Skin epidermis (tissue), 12 donors: ENCODE results near the gene ADCYAP1.
A peak's percentile ranks its signal among the peaks of the same experiment; 100 is the strongest.
"Not testable (repeated sequence)": the region's sequence is repeated elsewhere in the genome, so short reads cannot be mapped to it uniquely, and the experiment has no call there.

Experiments used
- H3K27ac ChIP-seq, 21 experiments: fragments of 200-600 bp; sonication (generic) in 11 of 21; one replicate each; pipeline ENCODE4 v1.5.0; 2020; ENCODE audit warnings: mild to moderate bottlenecking in 3 of 21, inconsistent platforms in 2 of 21, moderate library complexity in 2 of 21
- H3K4me3 ChIP-seq, 7 experiments: fragments of 200-600 bp; sonication (generic) in 2 of 7; one replicate each; pipeline ENCODE4 v1.5.0; 2020; ENCODE audit warnings: inconsistent platforms in 2 of 7, mild to moderate bottlenecking in 2 of 7, moderate library complexity in 1 of 7

ADCYAP1 gene

GRCh38 chr18:904218-905090 is at the start of gene ADCYAP1:
Gene ADCYAP1 (plus strand): TSS chr18:904871. CDS start chr18:905387, 516 bp downstream.
- H3K4me3 ChIP-seq, result no peak within 1 kb of the TSS
- no peak within 1 kb of the TSS for H3K27ac ChIP-seq

GRCh38 chr18:857986-858385 is 46.7 kb upstream of the ADCYAP1 start:
- no peak overlapping the region for H3K4me3 ChIP-seq
- H3K27ac ChIP-seq, result no peak overlapping the region

- Histone ChIP-seq H3K4me3 (no peak overlapping the region), H3K27ac (no peak overlapping the region)
Measured at GRCh38 chr18:864872-865273, 39.8 kb upstream of the ADCYAP1 start.

GRCh38 chr18:867257-867656 is 37.4 kb upstream of the ADCYAP1 start:
- H3K27ac ChIP-seq, result no peak overlapping the region
- no peak overlapping the region for H3K4me3 ChIP-seq

- H3K4me3 ChIP-seq, result peak overlapping the region in 1 of 7 experiments; percentile 5
- H3K27ac ChIP-seq, result not testable (repeated sequence)
Measured at GRCh38 chr18:873426-873825, 31.2 kb upstream of the ADCYAP1 start.

GRCh38 chr18:875912-876311 is 28.8 kb upstream of the ADCYAP1 start:
- no peak overlapping the region for H3K27ac ChIP-seq
- H3K4me3 ChIP-seq, result no peak overlapping the region

- no peak overlapping the region for H3K4me3 ChIP-seq
- no peak overlapping the region for H3K27ac ChIP-seq
Measured at GRCh38 chr18:877238-877637, 27.4 kb upstream of the ADCYAP1 start.

GRCh38 chr18:886076-886475 is 18.6 kb upstream of the ADCYAP1 start:
- no peak overlapping the region for H3K4me3 ChIP-seq

GRCh38 chr18:887716-888115 is 17.0 kb upstream of the ADCYAP1 start:
- no peak overlapping the region for H3K27ac ChIP-seq
- H3K4me3 ChIP-seq, result no peak overlapping the region

More at GRCh38 chr18:886076-886475, 18.6 kb upstream of the ADCYAP1 start:
- no peak overlapping the region for H3K27ac ChIP-seq

GRCh38 chr18:892316-892715 is 12.4 kb upstream of the ADCYAP1 start:
- H3K27ac ChIP-seq, result no peak overlapping the region
- H3K4me3 ChIP-seq, result no peak overlapping the region

- Histone ChIP-seq H3K27ac (no peak overlapping the region), H3K4me3 (no peak overlapping the region)
Measured at GRCh38 chr18:896315-896714, 8.4 kb upstream of the ADCYAP1 start.

GRCh38 chr18:901761-902160 is 2.9 kb upstream of the ADCYAP1 start:
- Histone ChIP-seq H3K4me3 (no peak overlapping the region), H3K27ac (no peak overlapping the region)

GRCh38 chr18:902229-902628 is 2.4 kb upstream of the ADCYAP1 start:
- H3K27ac ChIP-seq, result no peak overlapping the region
- H3K4me3 ChIP-seq, result no peak overlapping the region

GRCh38 chr18:903701-904100 is 970 bp upstream of the ADCYAP1 start:
- H3K27ac ChIP-seq, result no peak overlapping the region
- no peak overlapping the region for H3K4me3 ChIP-seq

- no peak overlapping the region for H3K4me3 ChIP-seq
- no peak overlapping the region for H3K27ac ChIP-seq
Measured at GRCh38 chr18:905307-905947, 756 bp downstream of the ADCYAP1 start.

GRCh38 chr18:905948-906415 is 1.3 kb downstream of the ADCYAP1 start:
- H3K27ac ChIP-seq, result no peak overlapping the region
- H3K4me3 ChIP-seq, result no peak overlapping the region

GRCh38 chr18:906416-907114 is 1.9 kb downstream of the ADCYAP1 start:
- no peak overlapping the region for H3K27ac ChIP-seq
- H3K4me3 ChIP-seq, result peak overlapping the region in 3 of 7 experiments; percentile 20 to 34 (median 30)

GRCh38 chr18:907115-907884 is 2.6 kb downstream of the ADCYAP1 start:
- Histone ChIP-seq H3K27ac (no peak overlapping the region), H3K4me3 (peak overlapping the region; percentile 5 to 34 (median 19))

- Histone ChIP-seq H3K4me3 (peak overlapping the region; percentile 5 to 34 (median 19)), H3K27ac (no peak overlapping the region)
Measured at GRCh38 chr18:907885-908757, 3.5 kb downstream of the ADCYAP1 start.
